Measurements from ENCODE around the gene ZNF445.
A peak's percentile ranks its signal among the peaks of the same experiment; 100 is the strongest.

Gene ZNF445

GRCh38 chr3:44442596-44443309 is 34.7 kb downstream of the ZNF445 start:
- Histone ChIP-seq H3K27ac (no peak overlapping the region), H3K4me2 (ENCODE audit: low read length) (no peak overlapping the region), H3K27me3 (ENCODE audit: control insufficient read depth, insufficient read depth, low read length) (no peaks in the 10 kb centered on the region), H3K4me3 (ENCODE audit: low read depth, low read length) (no peak overlapping the region), H3K4me1 (no peaks in the 10 kb centered on the region), H3K79me2 (no peaks in the 10 kb centered on the region), H3K36me3 (ENCODE audit: control insufficient read depth, insufficient read depth, low read length) (no peaks in the 10 kb centered on the region), H3K9me3 (ENCODE audit: control insufficient read depth, low read length) (no peaks in the 10 kb centered on the region), H3K9ac (no peak overlapping the region), H2AFZ (no peak overlapping the region)
- TF ChIP-seq CTCF (IDR thresholded peaks at IDR 0.05): no peak

DNA sequence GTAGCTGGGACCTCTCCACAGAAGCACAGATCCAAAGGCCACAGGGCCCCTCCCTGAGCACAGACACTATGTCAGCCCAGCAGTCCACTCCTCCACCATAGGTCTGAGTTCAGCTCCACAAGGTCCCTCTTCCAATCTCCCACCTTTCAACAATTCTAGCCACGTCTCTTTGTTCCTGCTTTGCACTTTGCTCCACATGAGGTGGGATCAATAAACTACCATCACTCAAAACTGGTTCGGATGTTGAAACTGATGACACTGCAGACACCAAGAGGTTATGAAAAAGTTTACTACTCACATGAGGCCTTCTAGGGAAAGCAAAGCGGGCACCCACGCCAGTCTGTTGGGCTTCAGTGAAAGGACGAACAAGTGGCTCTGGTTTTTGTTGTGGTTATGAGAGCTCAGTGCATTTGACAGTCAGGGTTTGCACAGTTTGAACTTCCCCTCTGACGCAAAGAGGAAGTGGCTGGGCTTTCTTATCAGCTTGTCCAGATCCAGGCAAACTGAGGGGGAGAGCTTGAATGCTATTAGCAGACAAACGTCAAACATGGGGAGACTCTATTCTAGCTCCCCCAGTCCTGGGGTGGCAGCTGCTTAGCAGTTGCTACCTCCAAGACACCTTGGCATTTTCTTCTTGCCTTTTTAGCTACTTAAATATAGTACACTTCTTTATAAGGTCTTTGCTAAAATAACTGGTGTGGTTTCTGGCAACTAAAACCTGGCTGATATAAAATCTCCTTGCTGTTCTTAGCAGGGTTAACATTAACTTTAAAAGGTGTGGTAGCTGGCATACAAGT is 37.8 kb downstream of the ZNF445 start:
- no peak overlapping the region for H3K9ac ChIP-seq

GRCh38 chr3:44437800-44438199 is 39.7 kb downstream of the ZNF445 start:
- no peak overlapping the region for H3K4me3 ChIP-seq (ENCODE audit: low read depth, low read length)
- no peaks in the 10 kb centered on the region for H3K27me3 ChIP-seq (ENCODE audit: control insufficient read depth, insufficient read depth, low read length)
- H3K9me3 ChIP-seq (ENCODE audit: control insufficient read depth, low read length): no peaks in the 10 kb centered on the region
- no peak overlapping the region for H2AFZ ChIP-seq
- no peaks in the 10 kb centered on the region for H3K36me3 ChIP-seq (ENCODE audit: control insufficient read depth, insufficient read depth, low read length)
- H3K4me2 ChIP-seq (ENCODE audit: low read length): no peak overlapping the region
- no peak overlapping the region for H3K27ac ChIP-seq
- H3K9ac ChIP-seq: no peak overlapping the region
- TF ChIP-seq CTCF (IDR thresholded peaks at IDR 0.05): no peak
- no peaks in the 10 kb centered on the region for H3K4me1 ChIP-seq
- H3K79me2 ChIP-seq: no peaks in the 10 kb centered on the region

More for the DNA sequence above, 37.8 kb downstream of the ZNF445 start:
- Histone ChIP-seq H3K27ac (peak overlapping the region; percentile 83), H3K4me2 (ENCODE audit: low read length) (no peak overlapping the region), H3K4me3 (ENCODE audit: low read depth, low read length) (no peak overlapping the region), H2AFZ (no peak overlapping the region), H3K27me3 (ENCODE audit: control insufficient read depth, insufficient read depth, low read length) (no peaks in the 10 kb centered on the region), H3K9me3 (ENCODE audit: control insufficient read depth, low read length) (no peaks in the 10 kb centered on the region), H3K79me2 (no peaks in the 10 kb centered on the region), H3K4me1 (no peaks in the 10 kb centered on the region), H3K36me3 (ENCODE audit: control insufficient read depth, insufficient read depth, low read length) (no peaks in the 10 kb centered on the region)
- TF ChIP-seq CTCF (IDR thresholded peaks at IDR 0.05): no peak

- Histone ChIP-seq H3K4me2 (ENCODE audit: low read length) (no peak overlapping the region), H3K4me1 (no peaks in the 10 kb centered on the region), H3K9ac (no peak overlapping the region), H2AFZ (no peak overlapping the region), H3K36me3 (ENCODE audit: control insufficient read depth, insufficient read depth, low read length) (no peaks in the 10 kb centered on the region), H3K27me3 (ENCODE audit: control insufficient read depth, insufficient read depth, low read length) (no peaks in the 10 kb centered on the region), H3K27ac (no peak overlapping the region), H3K9me3 (ENCODE audit: control insufficient read depth, low read length) (no peaks in the 10 kb centered on the region), H3K79me2 (no peaks in the 10 kb centered on the region), H3K4me3 (ENCODE audit: low read depth, low read length) (no peak overlapping the region)
- no peak for TF ChIP-seq CTCF (IDR thresholded peaks at IDR 0.05)
These were observed 41.3 kb downstream of the ZNF445 start for GRCh38 chr3:44436181-44436580.

Data from parathyroid adenoma (tissue), 2 donors.